HAP-1 (cell line): ENCODE measurements around the gene BBS1.
"Not testable (repeated sequence)": the region's sequence is repeated elsewhere in the genome, so short reads cannot be mapped to it uniquely, and the experiment has no call there.

ENCODE experiments used
- DNase-seq, 2 experiments: peaks; one replicate each; pipeline ENCODE4 v3.0.0-alpha.2; 2016 to 2020; ENCODE audit warnings: low spot score in 2 of 2
- H3K27me3 ChIP-seq: fragments of 250-450 bp; sonication (Bioruptor Pico); 2 replicates; pipeline ENCODE4 v1.5.1; 2020; ENCODE audit warnings: low read depth, mild to moderate bottlenecking, moderate library complexity
- H3K36me3 ChIP-seq: fragments of 250-450 bp; sonication (Bioruptor Pico); replicated peaks from 2 replicates; pipeline ENCODE4 v1.5.1; 2020; ENCODE audit warnings: mild to moderate bottlenecking
- H3K4me1 ChIP-seq: fragments of 250-450 bp; sonication (Bioruptor Pico); 2 replicates; pipeline ENCODE4 v1.5.1; 2020; ENCODE audit warnings: mild to moderate bottlenecking
- H3K4me3 ChIP-seq: fragments of 250-450 bp; sonication (Bioruptor Pico); 2 replicates; pipeline ENCODE4 v1.5.1; 2020; ENCODE audit warnings: mild to moderate bottlenecking, moderate library complexity
- H3K9me3 ChIP-seq: fragments of 250-450 bp; sonication (Bioruptor Pico); 2 replicates; pipeline ENCODE4 v1.5.1; 2020; ENCODE audit warnings: mild to moderate bottlenecking, moderate library complexity
- in situ Hi-C: fragments of 300-500 bp; cut with MboI; formaldehyde crosslinking; loops from 3 replicates; pipeline ENCODE4 v1.14.3; 2020; ENCODE audit warnings: low sequenced_read_pairs, inconsistent platforms, mixed read lengths

BBS1 gene

GRCh38 chr11:66569076-66569475, 58.6 kb downstream of the BBS1 start:
- Histone ChIP-seq H3K36me3 (no peaks in the 10 kb centered on the region; the same call in none of the 2 replicates), H3K9me3 (no peaks in the 10 kb centered on the region), H3K27me3 (no peaks in the 10 kb centered on the region), H3K4me3 (no peak overlapping the region), H3K4me1 (peaks cover 45% of the 10 kb centered on the region)
- in situ Hi-C loops, result no loop called here
- DNase-seq, result no peak

GRCh38 chr11:66570079-66570849, 59.8 kb downstream of the BBS1 start:
- in situ Hi-C loops, result no loop called here
- Histone ChIP-seq H3K4me3 (no peak overlapping the region), H3K27me3 (no peaks in the 10 kb centered on the region), H3K36me3 (no peaks in the 10 kb centered on the region; the same call in 1 of the 2 replicates), H3K9me3 (no peaks in the 10 kb centered on the region), H3K4me1 (peaks cover 52% of the 10 kb centered on the region)
- DNase-seq, result peak; percentile 78 to 94

- peak; percentile 65 to 99 for DNase-seq
- in situ Hi-C loops, result no loop called here
- peaks cover 52% of the 10 kb centered on the region for H3K4me1 ChIP-seq
- H3K27me3 ChIP-seq, result no peaks in the 10 kb centered on the region
- H3K36me3 ChIP-seq, result no peaks in the 10 kb centered on the region
- H3K4me3 ChIP-seq, result no peak overlapping the region
- H3K9me3 ChIP-seq, result no peaks in the 10 kb centered on the region
These were observed 60.4 kb downstream of the BBS1 start for GRCh38 chr11:66570850-66571180.

GRCh38 chr11:66579017-66579606, 68.7 kb downstream of the BBS1 start:
- in situ Hi-C loops, result no loop called here

GRCh38 chr11:66580803-66581202, 70.4 kb downstream of the BBS1 start:
- Histone ChIP-seq H3K36me3 (no peaks in the 10 kb centered on the region), H3K4me3 (no peak overlapping the region), H3K4me1 (peaks cover 6% of the 10 kb centered on the region; the same call in 1 of the 2 replicates), H3K9me3 (peaks cover 6% of the 10 kb centered on the region; the same call in 1 of the 2 replicates), H3K27me3 (no peaks in the 10 kb centered on the region)
- in situ Hi-C loops, result no loop called here
- DNase-seq, result no peak

More at GRCh38 chr11:66579017-66579606, 68.7 kb downstream of the BBS1 start:
- H3K36me3 ChIP-seq, result no peaks in the 10 kb centered on the region
- peak; percentile 51 to 90 for DNase-seq
- peaks cover 6% of the 10 kb centered on the region; the same call in 1 of the 2 replicates for H3K9me3 ChIP-seq
- no peaks in the 10 kb centered on the region for H3K27me3 ChIP-seq
- no peak overlapping the region for H3K4me3 ChIP-seq
- peaks cover 12% of the 10 kb centered on the region for H3K4me1 ChIP-seq

GRCh38 chr11:66581261-66581660, 70.8 kb downstream of the BBS1 start:
- no peaks in the 10 kb centered on the region for H3K27me3 ChIP-seq
- H3K36me3 ChIP-seq, result no peaks in the 10 kb centered on the region
- peaks cover 6% of the 10 kb centered on the region; the same call in 1 of the 2 replicates for H3K4me1 ChIP-seq
- H3K9me3 ChIP-seq, result peaks cover 6% of the 10 kb centered on the region; the same call in 1 of the 2 replicates
- H3K4me3 ChIP-seq, result no peak overlapping the region
- in situ Hi-C loops, result no loop called here
- no peak for DNase-seq

GRCh38 chr11:66582565-66583147, 72.2 kb downstream of the BBS1 start:
- H3K4me1 ChIP-seq, H3K4me3 ChIP-seq, H3K36me3 ChIP-seq, DNase-seq, H3K9me3 ChIP-seq, in situ Hi-C loops, H3K27me3 ChIP-seq: not testable (repeated sequence)
